OCI-LY1 (cell line): Measurements from ENCODE around the gene NKX2-8.

Experiments
- EZH2 ChIP-seq: fragments of 200-600 bp; sonication (generic), shearing (Covaris generic); IDR thresholded peaks from 2 replicates; pipeline ENCODE4 v1.8.0; 2017; ENCODE audit warnings: borderline replicate concordance, mixed run types, mild to moderate bottlenecking, antibody characterized with exemption, low read length, moderate library complexity, mixed read lengths
- TF ChIP-seq, protein P1 (sequence below): fragments of 200-600 bp; sonication (generic), shearing (Covaris generic); IDR thresholded peaks from 2 replicates; pipeline ENCODE4 v1.5.1; 2017; ENCODE audit warnings: mild to moderate bottlenecking, antibody characterized with exemption, low read length, moderate library complexity, mixed read lengths

DNA sequence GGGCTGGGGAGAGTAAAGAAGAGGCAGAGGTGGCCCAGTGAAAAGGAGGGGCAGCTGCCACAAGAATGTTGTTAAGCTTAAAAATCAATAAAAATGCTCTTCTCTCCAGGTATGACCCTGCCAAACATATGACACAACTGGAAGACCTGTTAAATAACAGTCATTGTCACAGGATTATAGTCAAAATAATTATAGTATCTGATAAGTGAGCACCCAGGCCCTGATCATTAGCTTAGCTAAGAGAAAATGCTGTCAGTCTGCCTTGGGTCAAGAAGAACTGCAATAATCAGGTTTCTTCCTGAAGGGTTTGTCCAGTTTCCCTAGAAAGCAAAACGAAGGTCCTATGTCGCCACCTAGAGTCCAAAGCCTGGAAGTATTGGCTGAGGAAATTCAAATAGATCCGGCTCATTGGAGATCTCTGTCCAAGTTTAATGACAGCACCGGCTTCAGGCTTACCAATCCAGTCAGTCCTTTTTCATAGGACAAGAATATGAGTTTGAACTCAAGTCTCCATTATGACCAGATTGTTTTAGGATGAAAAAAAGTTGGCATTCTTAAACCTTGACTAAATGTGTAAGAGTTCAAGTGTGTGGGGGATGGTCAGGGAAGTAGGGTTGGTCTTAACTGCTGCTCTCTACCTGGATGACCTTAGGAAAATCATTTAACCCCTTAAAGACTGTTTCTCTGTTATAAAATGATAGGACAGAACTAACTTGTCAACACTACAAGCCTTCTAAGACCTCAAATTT lies 22.5 kb upstream of the NKX2-8 start:
- TF ChIP-seq, protein P1, sequence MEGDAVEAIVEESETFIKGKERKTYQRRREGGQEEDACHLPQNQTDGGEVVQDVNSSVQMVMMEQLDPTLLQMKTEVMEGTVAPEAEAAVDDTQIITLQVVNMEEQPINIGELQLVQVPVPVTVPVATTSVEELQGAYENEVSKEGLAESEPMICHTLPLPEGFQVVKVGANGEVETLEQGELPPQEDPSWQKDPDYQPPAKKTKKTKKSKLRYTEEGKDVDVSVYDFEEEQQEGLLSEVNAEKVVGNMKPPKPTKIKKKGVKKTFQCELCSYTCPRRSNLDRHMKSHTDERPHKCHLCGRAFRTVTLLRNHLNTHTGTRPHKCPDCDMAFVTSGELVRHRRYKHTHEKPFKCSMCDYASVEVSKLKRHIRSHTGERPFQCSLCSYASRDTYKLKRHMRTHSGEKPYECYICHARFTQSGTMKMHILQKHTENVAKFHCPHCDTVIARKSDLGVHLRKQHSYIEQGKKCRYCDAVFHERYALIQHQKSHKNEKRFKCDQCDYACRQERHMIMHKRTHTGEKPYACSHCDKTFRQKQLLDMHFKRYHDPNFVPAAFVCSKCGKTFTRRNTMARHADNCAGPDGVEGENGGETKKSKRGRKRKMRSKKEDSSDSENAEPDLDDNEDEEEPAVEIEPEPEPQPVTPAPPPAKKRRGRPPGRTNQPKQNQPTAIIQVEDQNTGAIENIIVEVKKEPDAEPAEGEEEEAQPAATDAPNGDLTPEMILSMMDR: peak; percentile 76
- no peak for TF ChIP-seq EZH2
